Left ventricle myocardium inferior (tissue), 1 donor: Measurements from ENCODE around the gene GNAQ. TPM values are rescaled to one million over a fixed set of nuclear protein-coding genes. Genes with fewer than 3 reads are reported as not detected.

Experiments used
- DNase-seq: peaks from one replicate; pipeline ENCODE4 v3.0.0-alpha.2; 2020
- H3K27ac ChIP-seq: fragments of 200-600 bp; replicated peaks from 2 replicates; pipeline ENCODE4 v1.8.0; 2021
- H3K27me3 ChIP-seq: fragments of 200-600 bp; 2 replicates; pipeline ENCODE4 v1.8.0; 2021; ENCODE audit warnings: low read depth
- H3K36me3 ChIP-seq: fragments of 200-600 bp; 2 replicates; pipeline ENCODE4 v1.8.0; 2021
- H3K4me1 ChIP-seq: fragments of 200-600 bp; 2 replicates; pipeline ENCODE4 v1.8.0; 2021
- H3K4me3 ChIP-seq: fragments of 200-600 bp; 2 replicates; pipeline ENCODE4 v1.8.0; 2021; ENCODE audit warnings: mild to moderate bottlenecking, moderate library complexity
- H3K9me3 ChIP-seq: fragments of 200-600 bp; replicated peaks from 2 replicates; pipeline ENCODE4 v1.8.0; 2021
- CTCF ChIP-seq: fragments of 200-600 bp; IDR thresholded peaks from 2 replicates; pipeline ENCODE4 v1.8.0; 2021; ENCODE audit warnings: antibody characterized with exemption, mild to moderate bottlenecking, borderline replicate concordance
- intact Hi-C: fragments of 100-400 bp; cut with micrococcal nuclease; formaldehyde crosslinking; loops from one replicate; pipeline ENCODE4 v1.11.0; 2022
- total RNA-seq: library from RNA; stranded (reverse); fragmentation: NEBNext Ultra II Directional; extraction: Animal tissue kit (Norgen Biotek cat#: 25700); gene quantifications from one replicate; pipeline ENCODE4 v1.2.1, GENCODE V29; 2021
- donor health status: DM: no; HTN: yes; CAD: no; lungs with severe emphysema.

GNAQ gene
- total RNA-seq, 1 donor from 2014 or later: 15.2 TPM

GRCh38 chr9:77714077-77714549 is 317.5 kb downstream of the GNAQ start:
- Histone ChIP-seq H3K4me1 (no peaks in the 10 kb centered on the region), H3K4me3 (no peak overlapping the region), H3K27me3 (no peaks in the 10 kb centered on the region), H3K27ac (no peak overlapping the region), H3K9me3 (peaks cover 16% of the 10 kb centered on the region), H3K36me3 (no peaks in the 10 kb centered on the region)
- DNase-seq: no peak
- no peak for TF ChIP-seq CTCF
- intact Hi-C loops: no loop called here

GRCh38 chr9:77712533-77713130 is 319.0 kb downstream of the GNAQ start:
- Histone ChIP-seq H3K4me1 (no peaks in the 10 kb centered on the region), H3K36me3 (no peaks in the 10 kb centered on the region), H3K4me3 (no peak overlapping the region), H3K9me3 (peaks cover 27% of the 10 kb centered on the region), H3K27me3 (no peaks in the 10 kb centered on the region), H3K27ac (no peak overlapping the region)
- no peak for TF ChIP-seq CTCF
- intact Hi-C loops: no loop called here
- DNase-seq: no peak

GRCh38 chr9:77710965-77711648 is 320.5 kb downstream of the GNAQ start:
- intact Hi-C loops: no loop called here
- TF ChIP-seq CTCF: no peak
- no peak for DNase-seq
- peaks cover 27% of the 10 kb centered on the region for H3K9me3 ChIP-seq
- no peak overlapping the region for H3K4me3 ChIP-seq
- no peaks in the 10 kb centered on the region for H3K4me1 ChIP-seq
- no peaks in the 10 kb centered on the region for H3K27me3 ChIP-seq
- H3K36me3 ChIP-seq: no peaks in the 10 kb centered on the region
- no peak overlapping the region for H3K27ac ChIP-seq

- no peaks in the 10 kb centered on the region for H3K36me3 ChIP-seq
- no peak for DNase-seq
- no peak overlapping the region for H3K4me3 ChIP-seq
- intact Hi-C loops: no loop called here
- no peak for TF ChIP-seq CTCF
- H3K9me3 ChIP-seq: peaks cover 27% of the 10 kb centered on the region
- no peaks in the 10 kb centered on the region for H3K27me3 ChIP-seq
- no peak overlapping the region for H3K27ac ChIP-seq
- H3K4me1 ChIP-seq: no peaks in the 10 kb centered on the region
Observed at GRCh38 chr9:77710316-77710715, 321.3 kb downstream of the GNAQ start.

- no peaks in the 10 kb centered on the region for H3K27me3 ChIP-seq
- intact Hi-C loops: no loop called here
- no peak for TF ChIP-seq CTCF
- H3K4me3 ChIP-seq: no peak overlapping the region
- H3K27ac ChIP-seq: no peak overlapping the region
- no peak for DNase-seq
- no peaks in the 10 kb centered on the region for H3K36me3 ChIP-seq
- H3K4me1 ChIP-seq: no peaks in the 10 kb centered on the region
- peaks cover 27% of the 10 kb centered on the region for H3K9me3 ChIP-seq
Observed at GRCh38 chr9:77708064-77708815, 323.4 kb downstream of the GNAQ start.
